GM21737 (cell line): ENCODE measurements around the gene ABHD14A.
"Not testable (repeated sequence)": the region's sequence is repeated elsewhere in the genome, so short reads cannot be mapped to it uniquely, and the experiment has no call there.

Experiments used
- ATAC-seq: cut with Tn5 transposase; IDR thresholded peaks from one replicate; pipeline ENCODE4 v1.9.1; 2021; ENCODE audit warnings: mild to moderate bottlenecking, moderate library complexity; ENCODE audit not compliant: unreplicated experiment

Gene ABHD14A

DNA sequence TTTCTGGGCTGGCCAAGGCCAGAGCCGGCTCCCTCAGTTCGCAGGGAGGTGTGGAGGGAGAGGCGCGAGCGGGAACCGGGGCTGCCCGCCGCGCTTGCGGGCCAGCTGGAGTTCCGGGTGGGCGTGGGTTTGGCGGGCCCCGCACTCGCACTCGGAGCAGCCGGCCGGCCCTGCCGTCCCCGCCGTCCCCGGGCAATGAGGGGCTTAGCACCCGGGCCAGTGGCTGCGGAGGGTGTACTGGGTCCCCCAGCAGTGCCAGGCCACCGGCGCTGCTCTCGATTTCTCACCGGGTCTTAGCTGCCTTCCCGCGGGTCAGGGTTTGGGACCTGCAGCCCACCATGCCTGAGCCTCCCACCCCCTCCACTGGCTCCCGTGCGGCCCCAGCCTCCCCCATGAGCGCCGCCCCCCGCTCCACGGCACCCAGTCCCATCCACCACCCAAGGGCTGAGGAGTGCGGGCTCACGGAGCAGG is 15.7 kb downstream of the ABHD14A start:
- not testable (repeated sequence) for ATAC-seq

DNA sequence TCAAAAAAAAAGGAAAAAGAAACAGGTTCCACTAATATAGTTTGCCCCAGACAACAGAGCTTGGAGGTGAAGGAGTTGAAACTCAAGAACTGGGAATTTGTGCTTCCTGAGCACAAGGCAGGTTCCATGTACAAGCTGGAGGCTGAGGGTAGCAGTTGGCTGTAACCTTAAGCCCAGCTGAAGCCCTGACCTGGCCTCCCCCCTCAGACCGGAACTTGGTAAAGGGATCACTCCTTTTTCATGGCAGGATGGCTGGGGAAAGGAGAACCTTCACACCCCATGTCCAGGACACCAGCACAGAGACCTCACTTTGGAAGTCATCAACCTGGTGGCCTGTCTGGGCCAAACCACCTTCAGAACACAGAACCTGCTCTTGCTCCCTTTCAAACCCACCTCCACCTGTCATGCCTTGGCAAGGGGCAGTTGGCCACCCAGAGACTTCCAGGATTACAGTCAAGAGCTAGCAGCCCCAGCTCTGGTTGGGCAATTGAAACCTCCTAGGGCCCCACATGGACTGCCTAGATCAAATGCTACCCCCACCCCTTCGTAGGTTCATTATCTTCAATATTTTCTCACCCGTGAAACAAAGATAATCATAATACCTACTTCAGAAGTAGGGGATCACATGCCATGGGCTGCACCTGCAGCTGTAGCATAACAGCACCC is 17.3 kb downstream of the ABHD14A start:
- no peak for ATAC-seq

DNA sequence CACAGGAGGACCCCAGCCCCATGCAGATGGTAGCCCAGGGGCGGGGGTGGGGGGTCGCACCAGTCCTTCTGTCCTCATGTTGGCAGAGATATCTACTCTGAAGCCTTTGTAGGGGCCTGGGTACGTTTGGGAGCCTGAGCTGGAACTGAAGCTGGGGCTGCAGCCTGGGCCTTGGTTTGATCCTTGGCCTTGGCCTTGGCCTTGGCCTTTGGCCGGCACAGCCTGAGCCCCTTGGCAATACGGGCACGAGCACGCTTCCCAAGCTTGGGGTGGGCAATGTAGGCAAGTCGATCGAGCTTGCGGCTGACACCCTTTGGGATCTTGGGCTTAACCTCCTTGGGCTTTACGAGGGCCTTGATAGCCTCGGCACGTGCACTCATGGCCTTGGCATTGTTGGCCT is 18.8 kb downstream of the ABHD14A start:
- ATAC-seq = not testable (repeated sequence)

DNA sequence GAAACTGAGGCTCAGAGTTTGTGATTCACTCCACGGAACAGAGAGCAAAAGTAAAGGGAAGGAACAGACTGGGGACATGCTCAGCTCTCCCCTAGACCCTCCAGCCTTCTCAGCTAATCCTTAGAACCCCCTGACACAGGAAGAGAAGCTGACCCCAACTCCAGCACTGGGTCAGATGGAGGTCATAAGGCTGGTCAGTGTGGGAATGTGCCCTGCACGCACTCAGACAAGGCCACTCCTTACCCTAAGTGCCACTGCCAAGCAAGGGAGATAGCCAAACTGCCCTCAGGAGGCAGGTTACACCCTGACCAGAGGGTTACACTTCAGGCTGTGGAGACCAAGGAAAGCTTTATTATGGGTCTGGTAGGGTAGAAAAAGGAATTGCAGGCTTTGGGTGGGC is 19.7 kb downstream of the ABHD14A start:
- ATAC-seq = no peak

DNA sequence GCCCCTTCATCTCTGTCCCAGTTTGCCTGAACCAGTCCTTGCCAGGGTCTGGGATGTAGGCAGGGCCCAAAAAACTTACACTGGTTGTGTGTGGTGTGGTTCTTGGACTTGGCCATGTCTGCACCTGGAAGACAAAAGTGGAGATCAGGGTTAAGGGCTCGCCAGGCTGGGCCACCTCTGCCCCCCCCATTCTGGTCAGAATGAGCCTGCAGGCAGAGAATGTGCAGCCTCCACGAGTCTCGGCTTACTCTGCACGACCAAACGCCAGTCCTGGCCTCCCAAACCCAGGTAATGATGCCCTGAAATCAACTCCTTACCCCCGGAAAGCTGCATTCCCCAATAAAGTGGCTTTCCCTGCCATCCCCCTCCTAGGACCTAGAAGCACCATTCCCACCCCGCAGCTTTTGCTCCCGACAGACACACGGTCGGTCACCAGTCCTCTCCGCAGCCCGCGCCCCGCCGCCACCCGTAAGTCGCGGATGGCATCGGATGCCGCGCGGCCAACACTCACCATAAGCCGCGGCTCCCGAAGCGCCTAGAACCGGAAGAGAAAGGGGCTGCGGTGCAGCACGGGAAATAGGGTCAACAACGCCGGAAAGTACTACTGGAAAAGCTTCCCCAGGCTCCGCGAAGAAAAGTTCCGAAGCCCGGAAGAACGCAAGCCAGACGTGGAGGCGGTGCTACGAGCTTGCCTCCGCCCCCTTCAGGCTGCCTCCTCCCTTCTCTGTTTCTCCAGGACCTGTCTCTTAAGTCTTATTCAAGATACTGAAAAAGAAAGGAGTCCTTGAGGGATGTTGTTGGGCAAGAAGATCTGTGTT is 20.7 kb downstream of the ABHD14A start, which contains the start of gene RPL29:
TSS of gene RPL29 (minus strand) at position 550 of the 818 bp plus-strand sequence. CDS start at position 116, 434 bp downstream.
- peak; percentile 83 for ATAC-seq

DNA sequence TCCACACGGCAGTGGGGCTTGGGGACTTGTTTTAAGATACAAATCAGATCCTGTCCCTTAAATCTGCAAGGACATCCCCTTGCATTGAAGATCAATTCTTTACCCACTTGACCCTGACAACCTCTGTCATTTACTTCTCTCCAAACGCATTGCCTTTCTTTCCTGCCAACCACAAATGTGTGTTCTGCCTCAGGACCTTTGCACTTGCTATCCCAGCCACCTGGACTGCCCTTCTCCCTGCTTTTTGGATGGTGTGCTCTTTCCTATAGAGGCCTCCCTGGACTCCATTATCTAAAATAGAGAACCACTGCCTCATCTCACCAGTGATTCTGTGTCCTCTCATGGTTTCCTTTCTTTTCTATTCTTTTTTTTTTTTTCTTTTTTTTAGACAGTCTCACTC is 22.3 kb downstream of the ABHD14A start:
- ATAC-seq = no peak

DNA sequence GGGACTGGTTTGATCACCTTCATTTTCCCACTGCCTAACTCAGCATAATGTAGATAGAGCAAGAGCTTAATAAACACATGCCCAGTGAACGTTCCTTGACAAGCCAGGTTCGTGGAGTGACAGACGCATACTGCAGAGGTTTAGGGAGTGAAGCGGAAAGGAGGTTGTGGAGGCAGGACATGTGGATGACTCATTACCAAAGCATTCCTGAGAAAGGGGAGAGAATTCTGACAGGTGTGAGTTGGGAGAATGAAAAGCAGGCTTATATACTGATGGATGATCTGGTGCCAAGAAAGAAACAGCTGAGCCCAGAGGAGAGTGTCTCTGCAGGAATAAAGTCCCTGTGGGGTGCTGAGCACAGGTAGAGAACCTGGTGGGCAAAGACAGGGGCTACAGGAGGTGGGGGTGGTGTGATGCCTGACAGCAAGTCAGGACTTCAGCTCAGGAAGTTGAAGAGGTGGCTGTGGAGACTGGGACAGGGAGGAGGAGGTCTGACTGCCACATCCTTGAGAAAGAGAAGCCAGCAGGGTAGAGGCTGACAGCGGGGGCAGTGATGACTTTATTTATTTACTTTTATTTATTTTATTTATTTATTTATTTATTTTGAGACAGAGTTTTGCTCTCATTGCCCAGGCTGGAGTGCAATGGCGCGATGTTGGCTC is 23.2 kb downstream of the ABHD14A start:
- no peak for ATAC-seq

DNA sequence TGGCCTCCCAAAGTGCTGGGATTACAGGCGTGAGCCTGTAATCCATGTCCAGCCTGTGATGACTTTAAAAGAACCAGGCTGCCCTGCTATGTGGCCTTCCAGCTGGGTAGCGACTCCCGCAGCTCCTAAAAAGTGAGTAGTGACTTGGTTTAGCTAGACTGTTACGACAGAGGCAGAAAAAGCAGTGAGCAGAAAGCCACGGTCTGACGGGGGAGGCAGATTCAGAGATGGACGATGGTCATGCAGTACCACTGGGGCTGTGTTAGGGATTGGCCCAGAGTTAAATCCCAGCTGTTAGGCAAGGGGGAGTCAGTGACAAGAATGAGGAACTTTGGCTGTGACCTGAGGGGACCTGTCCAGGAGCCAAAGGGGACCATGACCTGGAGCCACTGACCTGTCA is 23.9 kb downstream of the ABHD14A start:
- no peak for ATAC-seq

DNA sequence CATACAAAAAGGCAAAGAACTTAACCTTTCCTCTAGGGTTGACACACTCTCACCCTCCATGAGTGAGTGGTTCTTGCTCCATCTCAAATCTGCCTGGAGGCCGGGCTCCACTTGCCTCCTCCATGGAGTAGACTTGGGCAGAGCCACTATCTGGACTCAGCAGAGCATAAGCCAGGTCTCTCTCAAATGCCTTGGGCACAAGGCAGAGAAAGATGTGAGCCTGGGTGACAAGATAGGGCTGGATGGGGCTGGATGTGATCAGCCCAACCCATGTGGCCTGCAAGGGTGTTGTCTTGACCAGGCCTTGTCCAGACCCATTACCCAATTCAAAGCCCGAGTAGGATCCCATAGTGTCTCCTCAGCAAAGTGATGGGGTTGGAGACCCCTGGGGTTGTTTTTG is 25.0 kb downstream of the ABHD14A start:
- no peak for ATAC-seq

DNA sequence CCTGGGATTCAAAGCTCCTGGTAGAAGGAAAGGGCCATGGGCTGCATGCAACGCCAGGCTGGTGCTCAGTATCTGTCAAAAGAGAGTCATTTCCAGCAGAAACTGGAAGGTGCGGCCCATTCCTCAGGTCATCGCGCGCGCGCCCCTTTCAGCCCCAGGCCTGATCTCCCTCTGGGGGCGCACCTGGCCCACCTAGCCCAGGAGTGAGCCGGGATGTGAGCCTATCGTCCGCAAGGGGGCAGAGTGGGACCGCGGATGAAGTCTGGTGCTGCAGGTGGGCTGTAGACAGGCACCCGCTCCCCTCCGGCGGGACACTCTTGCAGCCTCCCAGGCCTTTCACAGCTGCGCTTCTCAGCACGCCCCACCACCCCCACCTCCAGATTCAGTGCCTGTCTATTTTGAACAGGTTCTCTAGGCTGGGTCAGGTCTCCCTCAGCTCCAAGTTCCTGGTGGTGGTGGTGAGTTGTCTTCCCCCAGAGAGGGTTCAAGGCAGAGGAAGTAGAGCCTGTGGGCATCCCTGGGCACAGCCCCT is 26.6 kb downstream of the ABHD14A start:
- peak; percentile 73 for ATAC-seq

DNA sequence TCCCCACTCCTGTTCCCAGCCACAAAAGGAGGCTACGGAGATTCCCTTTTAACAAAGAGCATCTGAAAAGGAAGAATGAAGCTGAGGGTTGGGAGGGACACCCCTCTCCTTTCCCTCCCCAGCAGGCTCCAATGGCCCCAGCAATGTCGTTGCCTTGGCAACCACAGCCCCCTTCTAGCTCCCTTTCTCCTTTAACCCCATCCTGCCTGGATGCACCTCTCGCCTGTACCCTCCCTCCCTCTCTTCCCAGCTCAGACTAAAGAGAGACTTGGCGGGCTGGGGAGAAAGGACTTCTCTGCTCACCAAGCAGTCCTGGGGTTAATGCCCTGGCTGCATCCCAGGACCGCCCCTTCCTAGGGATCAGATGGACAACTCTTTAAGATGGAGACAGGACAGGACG is 27.9 kb downstream of the ABHD14A start:
- ATAC-seq = no peak

DNA sequence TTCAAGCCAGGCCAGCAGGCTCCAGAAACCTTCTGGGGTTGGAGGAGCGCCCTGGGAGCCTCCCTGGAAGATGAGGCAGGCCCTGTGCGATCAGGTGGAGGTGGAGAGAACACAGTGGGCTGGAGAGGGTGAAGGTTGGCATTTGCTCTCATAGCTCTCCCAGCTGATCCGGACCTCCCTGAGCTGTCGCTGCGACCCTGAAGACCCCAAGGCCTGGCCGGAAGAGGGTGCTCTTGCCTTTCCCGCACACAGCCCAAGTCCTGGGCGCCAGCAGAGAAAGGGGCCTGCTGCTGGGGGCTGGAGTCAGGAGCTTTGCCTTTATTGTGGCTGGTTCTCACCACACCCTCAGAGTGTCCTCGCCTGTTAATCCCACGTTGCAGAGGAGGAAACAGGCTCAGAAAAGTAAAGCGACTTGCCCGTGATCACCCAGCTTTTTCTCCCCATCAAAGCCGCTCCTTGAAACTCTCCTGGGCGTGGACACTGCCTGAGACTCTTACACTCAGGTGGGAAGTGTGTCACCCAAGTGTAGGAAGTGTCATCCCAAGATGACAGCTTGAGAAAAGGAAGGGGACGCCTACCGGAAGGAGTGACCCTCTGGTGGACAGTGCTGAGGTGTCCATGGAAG is 29.4 kb downstream of the ABHD14A start:
- no peak for ATAC-seq

DNA sequence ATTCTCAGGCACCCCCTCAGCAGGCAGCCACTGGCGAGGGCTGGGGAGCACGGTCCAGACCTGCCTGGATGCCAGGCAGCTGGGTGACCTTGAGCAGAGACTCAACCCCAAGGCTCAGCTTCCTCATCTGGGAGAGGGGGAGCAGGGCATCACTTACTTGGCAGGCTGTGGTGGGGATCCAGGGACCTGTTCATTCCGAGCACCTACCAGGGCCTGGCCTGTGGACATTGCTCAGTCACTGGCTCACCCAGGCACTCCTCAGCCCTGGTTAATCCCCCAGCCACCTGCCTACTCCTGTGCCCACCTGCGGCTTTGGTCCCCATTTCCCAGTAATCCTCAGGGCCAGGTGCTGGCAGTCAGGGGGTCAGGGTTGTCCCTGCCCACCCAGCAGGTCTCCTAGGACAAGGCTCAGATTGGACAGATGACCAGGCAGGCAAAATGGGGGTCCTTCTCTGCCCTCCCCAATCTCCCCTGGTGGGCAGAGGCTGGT is 30.1 kb downstream of the ABHD14A start:
- no peak for ATAC-seq

DNA sequence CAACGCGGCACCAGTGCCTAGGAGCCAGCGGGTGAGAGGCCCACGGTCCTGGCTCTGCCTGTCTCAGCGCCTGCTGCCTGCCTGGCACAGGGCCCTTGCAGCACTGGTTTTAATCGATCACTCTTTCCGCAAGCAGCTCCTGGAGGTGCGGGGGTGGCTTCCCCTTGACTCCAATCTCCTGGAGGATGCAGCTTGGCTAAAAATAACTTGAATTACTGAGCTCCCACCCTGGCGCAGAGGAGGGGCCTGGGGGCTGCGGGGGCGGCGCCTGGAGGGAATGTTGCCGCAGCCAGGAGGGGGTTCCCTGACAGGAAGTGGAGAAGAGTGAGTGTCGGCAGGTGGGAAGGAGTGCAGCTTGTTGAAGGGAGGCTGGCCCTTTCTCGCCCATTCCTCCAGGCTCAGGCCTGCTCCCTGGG is 30.7 kb downstream of the ABHD14A start:
- ATAC-seq = no peak

DNA sequence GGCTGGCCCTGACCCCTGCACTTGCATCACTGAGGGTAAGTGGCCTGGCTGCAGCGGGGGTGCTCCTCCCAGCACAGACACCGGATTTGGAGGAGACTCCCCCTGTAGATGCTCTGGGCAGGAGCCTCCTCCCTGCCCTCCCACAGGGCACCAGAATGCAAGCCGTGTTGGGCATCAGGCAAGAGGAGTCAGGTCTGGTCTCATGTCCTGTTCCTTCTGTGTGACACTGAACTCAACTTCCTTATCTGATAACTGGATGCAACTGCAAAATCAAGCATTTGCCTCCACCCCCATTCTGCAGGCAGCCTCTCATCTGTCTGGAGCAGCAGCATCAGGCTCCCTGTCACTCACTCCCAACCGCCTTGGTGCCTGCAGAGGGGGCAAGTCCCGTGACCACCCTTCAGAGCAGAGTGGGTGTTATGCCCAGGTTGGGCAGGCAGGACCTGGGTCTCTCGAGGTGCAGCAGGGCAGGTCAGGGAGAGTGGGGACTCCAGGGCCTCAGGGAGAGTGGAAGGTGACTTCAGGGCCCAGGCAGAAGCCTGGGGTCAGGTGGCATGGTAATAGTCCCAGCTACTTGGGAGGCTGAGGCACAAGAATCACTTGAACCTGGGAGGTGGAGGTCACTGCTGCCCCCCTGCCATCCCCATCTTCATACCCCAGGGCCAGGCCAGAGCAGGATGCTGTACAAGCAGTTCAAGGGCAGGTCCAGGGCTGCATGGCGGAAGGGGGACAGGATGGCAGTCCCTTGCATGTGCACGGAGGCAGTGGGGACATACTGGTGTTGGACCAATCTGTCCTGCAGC is 31.4 kb downstream of the ABHD14A start:
- ATAC-seq = no peak

DNA sequence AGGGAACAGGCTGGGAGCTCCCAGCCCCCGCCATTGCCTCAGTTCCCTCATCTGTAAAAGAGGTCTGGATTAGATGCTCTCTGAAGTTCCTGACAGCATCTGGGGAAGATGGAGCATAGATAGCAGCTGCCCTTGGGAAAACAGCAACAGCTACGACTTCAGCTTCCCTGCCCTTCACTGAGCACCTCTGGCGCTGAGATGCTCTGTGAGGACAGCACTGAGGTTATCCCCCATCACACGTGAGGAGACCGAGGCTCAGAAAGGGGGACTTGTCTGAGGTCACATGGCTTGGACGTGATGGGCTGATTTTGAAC is 31.9 kb downstream of the ABHD14A start:
- no peak for ATAC-seq

DNA sequence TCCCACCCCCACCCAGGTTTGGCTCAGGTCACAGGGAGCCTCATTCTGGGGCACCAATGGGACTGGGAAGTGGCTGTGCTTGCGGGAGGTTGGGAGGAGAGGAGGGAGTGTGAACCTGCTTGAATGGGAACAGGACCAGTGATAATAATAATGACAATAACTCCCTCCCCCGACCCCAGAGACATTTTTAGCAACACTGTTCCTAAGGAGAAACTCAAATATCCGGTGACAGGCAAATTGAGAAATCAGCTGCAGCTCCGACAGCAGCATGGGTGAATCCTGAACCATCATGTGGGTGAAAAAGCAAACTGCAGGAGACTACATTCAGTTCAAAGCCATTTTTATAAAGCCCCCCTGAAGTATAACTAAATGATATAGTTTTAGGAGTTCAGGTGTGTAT is 32.4 kb downstream of the ABHD14A start:
- no peak for ATAC-seq

DNA sequence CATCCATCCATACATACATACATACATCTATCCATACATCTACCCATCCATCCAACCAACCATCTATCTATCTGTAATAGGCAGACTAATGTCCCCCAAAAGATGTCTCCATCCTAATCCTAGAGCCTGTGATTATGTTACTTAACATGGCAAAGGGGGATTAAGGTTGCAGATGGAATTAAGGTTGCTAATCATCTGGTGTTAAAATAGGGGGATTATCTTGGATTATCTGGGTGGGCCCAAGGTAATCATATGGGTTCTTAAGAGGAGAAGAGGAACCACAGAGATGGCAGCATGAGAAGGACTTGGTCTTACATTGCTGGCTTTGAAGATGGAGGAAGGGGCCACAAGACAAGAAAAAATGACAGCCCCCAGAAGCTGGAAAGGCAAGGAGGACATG is 35.6 kb downstream of the ABHD14A start:
- ATAC-seq = no peak

DNA sequence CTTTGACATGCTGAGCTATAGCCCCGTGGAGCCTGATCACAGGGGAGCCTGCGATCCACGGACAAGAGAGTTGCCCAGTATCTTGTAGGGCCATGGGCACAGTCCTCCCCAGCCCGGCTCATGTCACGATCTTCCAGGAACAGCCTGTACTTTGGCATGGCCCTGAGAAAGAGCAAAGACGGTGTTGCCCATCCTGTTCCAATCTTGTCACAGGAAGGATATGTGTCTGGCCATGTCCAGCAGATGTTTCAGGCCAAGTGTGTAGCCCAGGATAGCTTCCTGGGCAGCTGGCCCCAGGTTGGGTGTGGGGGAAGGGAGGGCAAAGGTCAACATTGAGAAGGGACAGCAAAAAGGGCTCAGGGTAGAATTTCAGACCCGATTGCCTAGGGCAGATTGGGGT is 37.8 kb downstream of the ABHD14A start:
- no peak for ATAC-seq
